HEK293T (cell line): ENCODE measurements around the gene HES3.

ENCODE experiments used
- ARNT ChIP-seq: fragments of 450-650 bp; IDR thresholded peaks from 2 replicates; pipeline ENCODE4 v1.6.1; 2017; ENCODE audit warnings: mild to moderate bottlenecking
- BHLHE40 ChIP-seq: fragments of 450-650 bp; IDR thresholded peaks from 2 replicates; pipeline ENCODE4 v1.6.1; 2016; ENCODE audit warnings: mild to moderate bottlenecking, moderate library complexity, borderline replicate concordance
- FOXK2 ChIP-seq: fragments of 450-650 bp; IDR thresholded peaks from 2 replicates; pipeline ENCODE4 v1.6.1; 2016; ENCODE audit warnings: mild to moderate bottlenecking
- L3MBTL2 ChIP-seq: fragments of 450-650 bp; conservative IDR thresholded peaks from 2 replicates; pipeline ENCODE4 v1.6.1; 2016; ENCODE audit warnings: mild to moderate bottlenecking
- NFRKB ChIP-seq: fragments of 450-650 bp; IDR thresholded peaks from 2 replicates; pipeline ENCODE4 v1.6.1; 2016; ENCODE audit warnings: mild to moderate bottlenecking, moderate library complexity
- ZNF384 ChIP-seq: fragments of 450-650 bp; IDR thresholded peaks from 2 replicates; pipeline ENCODE4 v1.6.1; 2016

DNA sequence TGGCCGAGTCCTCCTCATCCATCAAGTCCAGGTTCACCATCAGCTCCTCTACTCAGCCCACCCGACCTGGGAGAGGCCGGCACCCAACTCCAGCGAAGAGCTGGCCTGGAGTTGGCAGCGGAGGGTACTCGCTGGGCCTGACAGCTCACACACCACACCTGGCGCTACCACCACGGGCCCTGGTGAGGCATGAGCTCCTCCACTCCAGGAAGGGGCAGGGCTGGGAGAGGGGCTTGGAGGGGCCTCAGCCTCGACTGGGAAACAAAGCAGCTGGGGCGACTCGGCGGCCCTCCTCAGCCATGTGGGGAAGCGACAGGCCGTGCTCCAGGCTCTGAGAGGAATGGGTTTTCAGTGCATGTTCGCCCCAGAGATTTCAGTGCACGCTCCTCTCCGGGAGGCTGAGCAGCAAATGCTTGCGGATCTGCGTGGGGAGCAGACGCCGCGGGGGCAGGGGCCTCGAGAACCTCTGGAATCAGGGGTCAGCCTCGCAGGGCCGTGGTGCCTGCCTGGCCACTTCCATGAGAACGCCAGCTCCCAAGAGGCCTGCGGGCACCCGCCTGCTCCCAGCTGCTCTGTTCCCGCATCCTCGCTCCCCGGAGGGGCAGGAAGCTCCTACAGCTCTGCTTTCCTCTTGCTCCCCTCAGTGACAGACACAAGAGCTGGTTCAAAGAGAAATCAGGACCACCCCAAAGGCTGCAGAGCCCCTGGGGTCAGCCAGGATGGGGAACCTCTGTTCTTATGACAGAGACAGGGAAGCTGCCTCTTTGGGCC is 35.8 kb downstream of the HES3 start:
- TF ChIP-seq ARNT: no peak
- TF ChIP-seq L3MBTL2: no peak
- TF ChIP-seq ZNF384: no peak
- TF ChIP-seq BHLHE40: no peak
- TF ChIP-seq NFRKB: no peak
- TF ChIP-seq FOXK2: no peak
